Measurements from ENCODE around the gene MRPL37.

DNA sequence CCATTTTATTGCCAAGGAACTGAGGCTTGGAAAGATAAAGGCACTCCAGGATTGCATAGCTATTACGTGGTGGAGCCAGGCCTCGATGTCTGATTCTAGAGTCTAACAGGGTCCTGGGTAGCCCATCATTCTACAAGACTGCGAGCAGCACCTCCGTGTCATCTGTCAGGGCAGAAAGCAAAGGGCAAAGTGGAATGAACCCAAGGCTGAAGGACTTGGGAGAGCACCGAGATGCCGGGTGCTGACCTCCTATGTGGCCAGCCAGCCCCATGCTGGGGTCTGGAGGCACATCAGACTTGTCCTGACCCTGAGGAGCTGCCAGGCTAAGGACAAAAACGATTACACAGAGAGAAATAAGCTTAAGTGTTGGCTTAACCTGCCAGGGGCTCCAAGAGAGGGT, 62.3 kb downstream of the MRPL37 start:
- TF ChIP-seq CTCF (conservative IDR thresholded peaks at IDR 0.05 in 1 of 2, IDR thresholded peaks at IDR 0.05 in 1 of 2; ENCODE audit: extremely low read depth in 1 of 2, insufficient read depth in 1 of 2, low read depth in 1 of 2, low read length in 2 of 2) (no peak), EZH2 (IDR thresholded peaks at IDR 0.05; ENCODE audit: borderline replicate concordance, low read length) (no peak)

All from mammary epithelial cell (primary cell).